GM12891 (cell line): Measurements from ENCODE around the gene RAP2A.

Experiments
- POLR2AphosphoS5 ChIP-seq: IDR thresholded peaks from 2 replicates; pipeline ENCODE4 v1.6.1; 2011; ENCODE audit warnings: low read depth, low read length, control low read depth
- POU2F2 ChIP-seq: IDR thresholded peaks from 2 replicates; pipeline ENCODE4 v1.6.1; 2011; ENCODE audit warnings: low read depth, mild to moderate bottlenecking, control low read depth, low read length, moderate library complexity

GRCh38 chr13:97432232-97432916 is 1.6 kb upstream of the RAP2A start:
- TF ChIP-seq POLR2AphosphoS5, result 0 out of 2 replicates have a peak, but pooled peaks have one; percentile 59
- TF ChIP-seq POU2F2, result no peak
